ENCODE results near the gene CCNI.

DNA sequence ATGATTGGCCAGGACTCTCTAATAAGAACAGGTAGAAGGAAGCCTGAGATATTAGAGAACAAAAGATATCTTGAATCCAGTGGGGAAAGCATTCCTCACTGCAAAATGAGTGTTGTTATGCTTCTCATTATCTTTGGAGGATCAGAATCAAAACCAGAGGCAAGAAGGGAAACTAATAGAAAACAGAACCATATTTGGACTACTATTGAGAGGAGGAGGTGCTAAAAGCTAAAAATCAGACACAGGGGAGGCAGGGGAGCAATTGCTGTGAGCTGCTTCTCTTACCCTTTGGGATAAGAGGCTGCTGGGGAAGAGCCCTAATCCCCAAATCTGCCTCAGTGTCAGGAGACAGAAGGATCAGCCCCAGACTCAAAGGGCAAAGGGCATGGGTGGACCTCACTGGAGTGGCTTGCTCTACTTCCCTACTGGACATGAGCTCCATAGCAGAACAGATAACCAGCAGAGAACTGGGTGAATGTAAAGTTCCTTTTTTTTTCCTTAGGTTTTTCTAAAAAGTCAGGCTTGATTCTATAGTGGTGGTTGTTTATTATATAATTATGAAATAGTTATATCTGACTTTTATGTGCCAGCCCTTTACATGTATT lies 66.2 kb downstream of the CCNI start:
- no peak for TF ChIP-seq POLR2A (IDR thresholded peaks at IDR 0.05)
- TF ChIP-seq, protein P1, sequence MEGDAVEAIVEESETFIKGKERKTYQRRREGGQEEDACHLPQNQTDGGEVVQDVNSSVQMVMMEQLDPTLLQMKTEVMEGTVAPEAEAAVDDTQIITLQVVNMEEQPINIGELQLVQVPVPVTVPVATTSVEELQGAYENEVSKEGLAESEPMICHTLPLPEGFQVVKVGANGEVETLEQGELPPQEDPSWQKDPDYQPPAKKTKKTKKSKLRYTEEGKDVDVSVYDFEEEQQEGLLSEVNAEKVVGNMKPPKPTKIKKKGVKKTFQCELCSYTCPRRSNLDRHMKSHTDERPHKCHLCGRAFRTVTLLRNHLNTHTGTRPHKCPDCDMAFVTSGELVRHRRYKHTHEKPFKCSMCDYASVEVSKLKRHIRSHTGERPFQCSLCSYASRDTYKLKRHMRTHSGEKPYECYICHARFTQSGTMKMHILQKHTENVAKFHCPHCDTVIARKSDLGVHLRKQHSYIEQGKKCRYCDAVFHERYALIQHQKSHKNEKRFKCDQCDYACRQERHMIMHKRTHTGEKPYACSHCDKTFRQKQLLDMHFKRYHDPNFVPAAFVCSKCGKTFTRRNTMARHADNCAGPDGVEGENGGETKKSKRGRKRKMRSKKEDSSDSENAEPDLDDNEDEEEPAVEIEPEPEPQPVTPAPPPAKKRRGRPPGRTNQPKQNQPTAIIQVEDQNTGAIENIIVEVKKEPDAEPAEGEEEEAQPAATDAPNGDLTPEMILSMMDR (IDR thresholded peaks at IDR 0.05) = no peak

Data from testis (tissue), 2 donors.